ENCODE data around the gene SORCS2. TPM values are rescaled to one million over a fixed set of nuclear protein-coding genes. Genes with fewer than 3 reads are reported as not detected.
A peak's percentile ranks its signal among the peaks of the same experiment; 100 is the strongest.

The SORCS2 gene
- total RNA-seq, 4 donors from 2014 or later, result 2.0 to 7.4 (median 3.6) TPM

GRCh38 chr4:7335344-7336066 is 143.2 kb downstream of the SORCS2 start:
- H3K36me3 ChIP-seq, result no peaks in the 10 kb centered on the region
- H3K27me3 ChIP-seq, result no peaks in the 10 kb centered on the region
- no peaks in the 10 kb centered on the region for H3K9me3 ChIP-seq
- WGBS, 2 donors (ENCODE audit: low coverage in 1 of 2), result 20 to 93% methylated on average over 2 to 3 of the region's 24 CpGs
- peak overlapping the region in 2 of 4 donors; percentile 9 to 17 for H3K27ac ChIP-seq
- ATAC-seq, result peak; percentile 41
- H3K4me3 ChIP-seq, result no peak overlapping the region
- TF ChIP-seq CTCF (IDR thresholded peaks at IDR 0.05), result peak in 3 of 4 experiments; percentile 43 to 79 (median 47)
- no peak for TF ChIP-seq POLR2A (IDR thresholded peaks at IDR 0.05)
- no peak for TF ChIP-seq EP300 (IDR thresholded peaks at IDR 0.05)
- no peak for TF ChIP-seq POLR2AphosphoS5 (IDR thresholded peaks at IDR 0.05)
- H3K4me1 ChIP-seq, result peaks cover 0 to 39% (median 4%) of the 10 kb centered on the region in 3 donors

GRCh38 chr4:7336067-7336569 is 143.8 kb downstream of the SORCS2 start:
- Histone ChIP-seq H3K27ac (no peak overlapping the region), H3K36me3 (no peaks in the 10 kb centered on the region), H3K27me3 (no peaks in the 10 kb centered on the region), H3K4me3 (no peak overlapping the region), H3K9me3 (no peaks in the 10 kb centered on the region), H3K4me1 (peaks cover 0 to 39% (median 4%) of the 10 kb centered on the region in 3 donors)
- ATAC-seq, result no peak
- no CpG with 5 or more reads among the region's 17 CpGs for WGBS, 2 donors (ENCODE audit: low coverage in 1 of 2)
- TF ChIP-seq POLR2AphosphoS5 (IDR thresholded peaks at IDR 0.05) (no peak), CTCF (IDR thresholded peaks at IDR 0.05) (no peak), POLR2A (IDR thresholded peaks at IDR 0.05) (no peak), EP300 (IDR thresholded peaks at IDR 0.05) (no peak)

GRCh38 chr4:7336732-7337131 is 144.4 kb downstream of the SORCS2 start:
- no peak overlapping the region for H3K27ac ChIP-seq
- H3K9me3 ChIP-seq, result no peaks in the 10 kb centered on the region
- no peak overlapping the region for H3K4me3 ChIP-seq
- 43% methylated on average over 3 of the region's 14 CpGs; no CpG with 5 or more reads in 1 of the 2 donors for WGBS, 2 donors (ENCODE audit: low coverage in 1 of 2)
- TF ChIP-seq POLR2AphosphoS5 (IDR thresholded peaks at IDR 0.05), result no peak
- no peak for TF ChIP-seq POLR2A (IDR thresholded peaks at IDR 0.05)
- no peak for TF ChIP-seq CTCF (IDR thresholded peaks at IDR 0.05)
- TF ChIP-seq EP300 (IDR thresholded peaks at IDR 0.05), result no peak
- H3K4me1 ChIP-seq, result peaks cover 0 to 36% (median 4%) of the 10 kb centered on the region in 3 donors
- ATAC-seq, result no peak
- no peaks in the 10 kb centered on the region for H3K27me3 ChIP-seq
- no peaks in the 10 kb centered on the region for H3K36me3 ChIP-seq

GRCh38 chr4:7337196-7338058 is 145.1 kb downstream of the SORCS2 start:
- H3K9me3 ChIP-seq, result no peaks in the 10 kb centered on the region
- H3K36me3 ChIP-seq, result no peaks in the 10 kb centered on the region
- TF ChIP-seq POLR2AphosphoS5 (IDR thresholded peaks at IDR 0.05) (no peak), CTCF (IDR thresholded peaks at IDR 0.05) (no peak), POLR2A (IDR thresholded peaks at IDR 0.05) (no peak), EP300 (IDR thresholded peaks at IDR 0.05) (no peak)
- H3K27ac ChIP-seq, result no peak overlapping the region
- ATAC-seq, result no peak
- H3K4me1 ChIP-seq, result peaks cover 0 to 29% (median 4%) of the 10 kb centered on the region in 3 donors
- no peaks in the 10 kb centered on the region for H3K27me3 ChIP-seq
- H3K4me3 ChIP-seq, result no peak overlapping the region
- 85 to 92% methylated on average over 5 to 10 of the region's 22 CpGs for WGBS, 2 donors (ENCODE audit: low coverage in 1 of 2)
